Activated CD8-positive, alpha-beta memory T cell treated with anti-CD3 and anti-CD28 coated beads for 4 hours (primary cell): ENCODE data around the gene HAUS8.
"Not testable (repeated sequence)": the region's sequence is repeated elsewhere in the genome, so short reads cannot be mapped to it uniquely, and the experiment has no call there.

Source experiments
- DNase-seq, 2 donors: peaks; one replicate each; pipeline ENCODE4 v3.0.0-alpha.2; 2020; ENCODE audit warnings: low read depth in 2 of 2

Gene HAUS8

DNA sequence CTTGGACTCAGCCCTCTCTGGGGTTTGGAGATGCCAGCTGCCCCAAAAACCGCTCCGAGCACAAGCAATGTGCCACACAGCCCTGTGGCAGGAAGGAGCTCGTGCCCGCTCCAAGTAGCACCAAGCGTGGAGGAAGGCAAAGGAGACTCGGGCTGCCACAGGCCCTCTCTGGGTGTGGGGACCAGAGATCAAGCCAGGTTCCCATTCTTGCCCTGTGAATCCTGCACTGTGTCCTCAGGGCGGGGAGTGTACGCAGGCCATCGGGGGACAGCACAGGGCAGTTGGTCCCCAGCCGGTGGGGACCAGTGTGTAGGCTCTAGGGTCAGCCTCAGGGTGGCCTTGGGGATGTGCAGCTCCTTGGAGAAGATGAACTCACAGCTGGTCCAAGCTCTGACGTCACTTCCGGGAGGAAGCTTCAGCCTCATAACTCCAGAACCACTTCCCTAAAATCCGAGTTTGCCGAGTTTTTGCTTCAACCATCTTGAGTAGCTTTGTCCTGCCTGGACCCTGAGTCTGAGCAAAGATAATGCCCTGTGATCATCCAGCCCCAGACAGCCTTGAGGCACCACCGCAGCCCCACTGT, 39.3 kb downstream of the HAUS8 start:
- no peak for DNase-seq

DNA sequence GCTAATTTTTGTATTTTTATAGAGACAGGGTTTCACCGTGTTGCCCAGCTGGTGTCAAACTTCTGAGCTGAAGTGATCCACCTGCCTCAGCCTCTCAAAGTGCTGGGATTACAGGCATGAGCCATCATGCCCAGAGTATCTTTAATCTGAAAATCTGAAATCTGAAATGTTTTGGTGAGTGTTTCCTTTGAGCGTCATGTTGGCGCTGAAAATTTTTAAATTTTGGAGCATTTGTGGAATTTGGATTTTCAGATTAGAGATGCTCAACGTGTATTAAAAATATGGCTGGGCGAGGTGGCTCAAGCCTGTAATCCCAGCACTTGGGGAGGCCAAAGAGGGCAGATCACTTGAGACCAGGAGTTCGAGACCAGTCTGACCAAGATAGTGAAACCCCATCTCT, 43.5 kb downstream of the HAUS8 start:
- DNase-seq, result no peak

- no peak for DNase-seq
These were observed 47.7 kb downstream of the HAUS8 start for GRCh38 chr19:17027535-17027975.

DNA sequence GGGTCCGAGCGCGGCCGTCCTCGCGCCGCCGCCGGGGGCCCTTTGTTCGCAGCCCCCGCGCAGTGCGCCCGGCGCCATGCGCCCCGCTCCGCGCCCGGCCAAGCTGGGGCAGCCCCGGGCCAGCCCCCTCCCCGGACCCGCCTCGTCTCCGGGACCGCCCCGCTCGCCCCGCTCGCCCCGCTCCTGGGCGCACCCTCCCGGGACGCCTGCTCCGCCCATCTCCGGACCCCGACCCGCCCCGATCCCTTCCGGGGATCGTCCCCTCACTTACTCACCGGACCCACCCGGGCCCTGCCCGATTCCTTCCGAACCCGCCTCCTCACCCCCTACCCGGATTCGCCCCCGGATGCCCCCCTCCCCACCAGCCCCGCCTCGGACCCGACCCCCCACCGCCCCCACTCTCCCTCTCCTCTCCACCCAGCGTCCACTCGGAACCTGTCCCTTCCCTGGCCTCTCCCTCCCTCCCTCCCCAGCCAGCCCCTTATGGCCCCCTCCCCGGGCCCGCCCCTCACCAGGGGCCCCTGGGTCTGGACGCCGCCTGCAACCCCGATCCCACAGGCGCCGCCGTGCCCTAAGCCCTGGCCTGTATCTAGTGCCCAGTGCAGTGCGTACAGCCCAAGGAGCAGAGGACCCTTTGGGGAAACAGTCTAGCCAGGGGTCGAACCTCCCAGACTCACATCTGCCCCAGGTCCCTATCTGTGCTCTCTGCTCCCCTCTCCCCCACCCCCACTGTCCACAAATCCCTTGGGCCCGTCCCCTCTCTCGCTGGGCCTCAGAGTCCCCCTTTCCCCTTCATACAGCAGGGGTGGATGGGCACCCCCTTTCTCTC, 48.3 kb downstream of the HAUS8 start, which contains the start of gene CPAMD8:
Gene CPAMD8, minus strand, starts transcription at position 105 of the 829 bp plus-strand sequence. CDS start 168 bp downstream, outside the sequence.
- no peak for DNase-seq

- no peak for DNase-seq
These were observed 49.1 kb downstream of the HAUS8 start for GRCh38 chr19:17025991-17026658.

DNA sequence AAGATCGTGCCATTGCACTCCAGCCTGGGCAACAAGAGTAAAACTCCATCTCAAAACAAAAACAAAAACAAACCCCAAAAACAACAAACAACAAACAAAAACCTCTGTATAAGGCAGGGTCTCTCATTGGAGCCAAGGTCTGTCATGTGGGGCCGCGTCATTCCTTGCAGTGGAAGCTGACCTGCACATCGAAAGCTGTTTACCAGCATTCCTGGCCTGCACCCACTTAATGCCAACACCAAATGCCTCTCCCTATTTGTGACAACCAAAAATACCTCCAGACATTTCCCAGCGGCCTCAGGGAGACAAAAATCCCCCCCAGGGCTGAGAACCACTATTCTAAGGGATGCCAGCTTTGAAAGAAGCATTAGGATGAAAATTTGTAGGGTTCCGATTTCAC, 49.9 kb downstream of the HAUS8 start:
- DNase-seq, result no peak

DNA sequence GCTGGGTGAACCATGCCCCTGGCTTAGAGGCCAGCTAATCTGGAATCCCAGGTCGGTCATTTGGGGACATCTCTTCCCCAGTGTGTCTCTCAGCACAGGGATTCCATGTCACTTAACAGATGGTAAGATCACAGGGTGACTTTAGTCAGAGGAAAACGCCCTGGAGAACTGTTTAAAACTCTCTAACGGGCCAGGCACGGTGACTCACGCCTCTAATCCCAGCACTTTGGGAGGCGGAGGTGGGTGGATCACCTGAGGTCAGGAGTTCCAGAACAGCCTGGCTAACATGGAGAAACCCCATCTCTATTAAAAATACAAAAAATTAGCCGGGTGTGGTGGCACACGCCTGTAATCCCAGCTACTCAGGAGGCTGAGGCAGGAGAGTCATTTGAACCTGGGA, 50.3 kb downstream of the HAUS8 start:
- DNase-seq, result not testable (repeated sequence)

GRCh38 chr19:17023805-17024204, 51.4 kb downstream of the HAUS8 start:
- DNase-seq, result no peak

DNA sequence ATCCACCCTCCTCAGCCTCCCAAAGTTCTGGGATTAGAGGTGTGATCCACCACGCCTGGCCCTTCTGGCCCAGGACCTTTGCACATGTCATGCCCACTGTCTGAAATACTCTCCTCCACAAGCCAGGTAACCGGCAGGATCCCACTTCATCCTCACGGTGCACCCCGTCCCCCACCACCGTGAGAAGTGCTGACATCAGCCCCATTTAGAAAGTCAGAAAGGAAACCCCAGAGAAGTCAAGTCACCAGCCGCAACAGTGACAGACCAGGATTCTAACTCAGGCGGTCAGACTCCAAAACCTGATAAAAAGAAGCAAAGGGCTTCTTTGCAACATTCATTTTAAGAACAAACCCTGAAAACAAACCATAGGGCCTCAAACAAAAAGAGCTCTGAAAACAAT, 52.5 kb downstream of the HAUS8 start:
- DNase-seq, result no peak

- no peak for DNase-seq
These were observed 53.3 kb downstream of the HAUS8 start for GRCh38 chr19:17021793-17022590.

DNA sequence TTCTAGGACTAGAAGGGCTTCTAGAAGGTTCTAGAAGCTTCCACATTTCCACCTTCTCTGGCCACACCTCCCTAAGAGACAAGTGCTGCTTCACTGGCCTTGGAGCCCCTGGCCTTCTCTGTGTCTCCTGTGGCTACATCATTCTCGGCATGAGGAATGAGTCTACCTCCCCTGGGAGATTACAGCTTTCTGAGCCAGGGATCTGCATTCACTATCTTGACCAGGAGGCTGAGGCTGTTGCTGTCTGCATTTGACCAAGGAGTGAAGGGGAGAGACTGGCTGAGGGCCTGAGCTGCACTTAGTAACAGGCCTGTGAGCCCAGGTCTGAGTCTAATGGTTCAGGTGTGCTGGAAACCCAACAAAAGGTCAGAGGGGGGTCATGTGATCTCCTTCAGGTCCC, 53.9 kb downstream of the HAUS8 start:
- DNase-seq, result no peak

- no peak for DNase-seq
These were observed 54.4 kb downstream of the HAUS8 start for GRCh38 chr19:17020823-17021222.

DNA sequence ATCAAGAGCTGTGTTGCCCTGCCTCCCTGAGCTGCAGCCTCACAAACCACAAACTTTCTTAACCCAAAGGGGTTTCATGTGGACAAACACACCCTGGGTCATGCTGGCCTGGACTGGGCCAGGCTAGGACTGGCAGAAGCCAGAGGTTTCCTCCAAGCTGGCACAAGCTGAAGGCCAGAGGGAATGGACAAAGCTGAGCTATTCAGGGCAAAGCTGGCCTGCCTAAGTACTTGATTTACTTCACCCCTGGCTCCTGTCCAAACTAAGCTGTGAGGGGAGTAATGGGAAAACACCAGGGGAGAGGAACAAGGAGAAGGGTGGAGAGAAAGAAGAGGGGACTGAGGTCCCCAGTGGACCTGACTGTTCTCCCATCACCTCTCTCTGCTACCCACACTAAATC, 54.9 kb downstream of the HAUS8 start:
- no peak for DNase-seq

- DNase-seq, result not testable (repeated sequence)
These were observed 60.9 kb downstream of the HAUS8 start for GRCh38 chr19:17014212-17014861.

- DNase-seq, result no peak
These were observed 63.8 kb downstream of the HAUS8 start for GRCh38 chr19:17011485-17011884.

GRCh38 chr19:17006579-17006978, 68.7 kb downstream of the HAUS8 start:
- no peak for DNase-seq

GRCh38 chr19:17005000-17005399, 70.3 kb downstream of the HAUS8 start:
- DNase-seq, result no peak

- no peak for DNase-seq
These were observed 70.9 kb downstream of the HAUS8 start for GRCh38 chr19:17004386-17004785.

- no peak for DNase-seq
These were observed 72.8 kb downstream of the HAUS8 start for GRCh38 chr19:17002455-17002854.

DNA sequence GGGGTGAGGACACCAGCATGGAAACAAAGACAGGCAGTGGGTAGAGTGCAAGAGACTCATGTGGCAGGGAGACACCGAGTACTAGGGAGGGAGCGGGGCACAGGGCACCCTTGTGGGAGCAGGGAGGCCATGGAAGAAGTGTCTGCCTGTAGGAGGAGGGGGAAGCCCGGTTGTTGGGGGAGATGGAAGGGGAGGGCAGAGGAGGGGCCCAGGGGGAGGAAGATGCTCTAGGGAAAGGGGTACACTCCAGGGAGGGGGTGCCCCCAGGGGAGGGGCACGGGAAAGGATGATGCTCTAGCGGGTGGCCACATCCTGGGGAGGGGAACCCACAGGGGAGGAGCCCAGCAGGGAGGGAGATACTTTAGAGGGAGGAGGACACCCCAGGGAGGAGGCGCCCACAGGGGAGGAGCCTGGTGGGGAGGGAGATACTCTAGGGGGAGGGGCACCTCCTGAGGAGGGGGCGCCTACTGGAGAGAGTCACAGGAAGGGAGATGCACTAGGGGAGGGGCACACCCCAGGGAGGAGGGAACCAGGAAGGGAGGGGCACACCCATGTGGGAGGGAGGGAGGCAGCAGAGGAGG, 73.6 kb downstream of the HAUS8 start:
- DNase-seq, result peak; percentile 4 to 56
